ENCODE measurements around the gene CX3CL1.

Gene CX3CL1

DNA sequence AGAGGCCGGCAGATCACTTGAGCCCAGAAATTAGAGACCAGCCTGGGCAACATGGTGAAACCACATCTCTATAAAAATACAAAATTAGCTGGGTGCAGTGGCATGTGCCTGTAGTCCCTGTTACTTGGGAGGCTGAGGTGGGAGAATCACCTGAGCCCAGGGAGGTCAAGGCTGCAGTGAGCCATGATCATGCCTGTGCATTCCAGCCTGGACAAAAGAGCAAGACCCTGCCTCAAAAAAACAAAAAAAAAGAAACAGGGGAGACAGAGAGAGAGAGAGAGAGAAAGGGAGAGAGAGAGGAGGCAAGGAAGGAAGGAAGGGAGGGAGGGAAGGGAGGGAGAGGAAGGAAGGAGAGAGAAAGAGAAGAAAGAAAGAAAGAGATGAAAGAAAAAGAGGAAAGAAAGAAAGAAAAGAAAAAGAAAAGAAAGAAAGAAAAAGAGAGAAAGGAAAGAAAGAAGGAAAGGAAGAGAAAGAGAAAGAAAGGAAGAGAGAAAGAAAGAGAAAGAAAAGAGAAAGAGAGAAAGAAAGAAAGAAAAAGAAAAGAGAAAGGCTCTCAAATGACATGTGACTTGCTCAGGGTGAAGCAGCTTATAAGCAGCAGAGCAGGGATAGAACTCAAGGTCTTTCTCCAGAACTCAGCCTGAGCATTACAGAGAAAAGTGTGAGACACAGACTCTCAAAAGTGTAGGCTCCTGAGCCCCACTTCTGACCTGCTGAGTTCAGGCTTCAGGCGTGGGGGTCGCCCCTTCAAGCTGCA is 15.5 kb downstream of the CX3CL1 start:
- peaks cover 0 to 47% (median 32%) of the 10 kb centered on the region in 4 donors for H3K4me1 ChIP-seq
- H3K36me3 ChIP-seq: peaks cover 3 to 9% (median 7%) of the 10 kb centered on the region in 3 donors
- no peak overlapping the region for H3K4me3 ChIP-seq
- intact Hi-C loops (cut with DNase I; ENCODE audit: low total_unique reads): no loop called here
- H3K9me3 ChIP-seq: no peaks in the 10 kb centered on the region
- H3K27me3 ChIP-seq: no peaks in the 10 kb centered on the region
- TF ChIP-seq, protein P1, sequence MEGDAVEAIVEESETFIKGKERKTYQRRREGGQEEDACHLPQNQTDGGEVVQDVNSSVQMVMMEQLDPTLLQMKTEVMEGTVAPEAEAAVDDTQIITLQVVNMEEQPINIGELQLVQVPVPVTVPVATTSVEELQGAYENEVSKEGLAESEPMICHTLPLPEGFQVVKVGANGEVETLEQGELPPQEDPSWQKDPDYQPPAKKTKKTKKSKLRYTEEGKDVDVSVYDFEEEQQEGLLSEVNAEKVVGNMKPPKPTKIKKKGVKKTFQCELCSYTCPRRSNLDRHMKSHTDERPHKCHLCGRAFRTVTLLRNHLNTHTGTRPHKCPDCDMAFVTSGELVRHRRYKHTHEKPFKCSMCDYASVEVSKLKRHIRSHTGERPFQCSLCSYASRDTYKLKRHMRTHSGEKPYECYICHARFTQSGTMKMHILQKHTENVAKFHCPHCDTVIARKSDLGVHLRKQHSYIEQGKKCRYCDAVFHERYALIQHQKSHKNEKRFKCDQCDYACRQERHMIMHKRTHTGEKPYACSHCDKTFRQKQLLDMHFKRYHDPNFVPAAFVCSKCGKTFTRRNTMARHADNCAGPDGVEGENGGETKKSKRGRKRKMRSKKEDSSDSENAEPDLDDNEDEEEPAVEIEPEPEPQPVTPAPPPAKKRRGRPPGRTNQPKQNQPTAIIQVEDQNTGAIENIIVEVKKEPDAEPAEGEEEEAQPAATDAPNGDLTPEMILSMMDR (IDR thresholded peaks at IDR 0.05): no peak
- DNase-seq: no peak
- no peak overlapping the region for H3K27ac ChIP-seq

DNA sequence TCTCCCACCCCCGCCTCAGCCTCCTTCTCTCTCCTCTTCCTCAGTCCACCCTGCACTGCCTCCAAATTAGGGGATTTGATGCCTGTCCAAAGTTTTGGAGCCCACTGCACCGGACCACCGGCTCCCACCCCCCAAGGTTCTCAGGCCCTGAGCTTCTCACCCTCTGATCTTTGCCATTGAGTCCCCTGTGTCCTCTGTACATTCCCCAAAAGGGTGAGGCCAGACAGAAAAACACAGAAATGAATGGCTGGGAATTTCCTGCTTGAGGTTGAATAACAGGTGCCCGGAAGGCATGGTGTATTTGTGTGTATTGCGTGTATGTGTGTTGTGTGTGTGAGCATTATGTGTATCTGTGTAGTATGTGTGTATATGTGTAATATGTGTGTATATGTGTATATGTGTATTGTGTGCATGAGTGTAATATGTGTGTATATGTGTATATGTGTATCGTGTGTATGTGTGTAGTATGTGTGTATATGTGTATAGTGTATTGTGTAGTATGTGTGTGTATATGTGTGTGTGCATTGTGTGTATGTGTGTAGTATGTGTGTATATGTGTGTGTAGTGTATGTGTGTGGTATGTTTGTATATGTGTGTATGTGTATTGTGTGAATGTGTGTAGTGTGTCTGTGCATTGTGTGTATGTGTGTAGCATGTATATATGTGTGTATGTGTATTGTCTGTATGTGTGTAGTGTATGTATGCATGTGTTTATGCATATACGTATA is 16.2 kb downstream of the CX3CL1 start:
- peaks cover 0 to 41% (median 29%) of the 10 kb centered on the region in 4 donors for H3K4me1 ChIP-seq
- peaks cover 0 to 1% (median 0%) of the 10 kb centered on the region in 3 donors for H3K36me3 ChIP-seq
- no peaks in the 10 kb centered on the region for H3K27me3 ChIP-seq
- no peak overlapping the region for H3K4me3 ChIP-seq
- intact Hi-C loops (cut with DNase I; ENCODE audit: low total_unique reads): no loop called here
- TF ChIP-seq, protein P1 (IDR thresholded peaks at IDR 0.05): no peak
- no peak for DNase-seq
- no peaks in the 10 kb centered on the region for H3K9me3 ChIP-seq
- H3K27ac ChIP-seq: no peak overlapping the region

GRCh38 chr16:57389087-57389468 is 16.8 kb downstream of the CX3CL1 start:
- TF ChIP-seq, protein P1 (IDR thresholded peaks at IDR 0.05): no peak
- Histone ChIP-seq H3K36me3 (no peaks in the 10 kb centered on the region), H3K9me3 (no peaks in the 10 kb centered on the region), H3K4me1 (peaks cover 0 to 35% (median 24%) of the 10 kb centered on the region in 4 donors), H3K4me3 (no peak overlapping the region), H3K27me3 (no peaks in the 10 kb centered on the region), H3K27ac (no peak overlapping the region)
- no peak for DNase-seq
- intact Hi-C loops (cut with DNase I; ENCODE audit: low total_unique reads): no loop called here

GRCh38 chr16:57390636-57391295 is 18.5 kb downstream of the CX3CL1 start:
- peaks cover 0 to 35% (median 13%) of the 10 kb centered on the region in 4 donors for H3K4me1 ChIP-seq
- DNase-seq: no peak
- H3K9me3 ChIP-seq: no peaks in the 10 kb centered on the region
- no peak overlapping the region for H3K4me3 ChIP-seq
- H3K27ac ChIP-seq: no peak overlapping the region
- intact Hi-C loops (cut with DNase I; ENCODE audit: low total_unique reads): no loop called here
- H3K36me3 ChIP-seq: no peaks in the 10 kb centered on the region
- no peaks in the 10 kb centered on the region for H3K27me3 ChIP-seq
- TF ChIP-seq, protein P1 (IDR thresholded peaks at IDR 0.05): no peak

- Histone ChIP-seq H3K9me3 (no peaks in the 10 kb centered on the region), H3K27ac (no peak overlapping the region), H3K4me1 (peaks cover 0 to 29% (median 9%) of the 10 kb centered on the region in 4 donors), H3K36me3 (no peaks in the 10 kb centered on the region), H3K4me3 (no peak overlapping the region), H3K27me3 (no peaks in the 10 kb centered on the region)
- no peak for DNase-seq
- intact Hi-C loops (cut with DNase I; ENCODE audit: low total_unique reads): no loop called here
- TF ChIP-seq, protein P1 (IDR thresholded peaks at IDR 0.05): no peak
Observed at GRCh38 chr16:57391300-57391699, 19.0 kb downstream of the CX3CL1 start.

Measured in tibial artery (tissue), 4 donors.